AG04449 (cell line): Measurements from ENCODE around the gene BZW2.
A peak's percentile ranks its signal among the peaks of the same experiment; 100 is the strongest.

Source experiments
- CTCF ChIA-PET: fragments of 350-600 bp; formaldehyde crosslinking; extraction: SDS; loops from one replicate; lab custom pipeline; 2021; ENCODE audit warnings: antibody characterized with exemption; lab: Yijun Ruan, JAX
- POLR2A ChIA-PET: fragments of 400-600, 350-600 bp; formaldehyde crosslinking; extraction: SDS; loops from one replicate; lab custom pipeline; 2020; ENCODE audit warnings: antibody characterized with exemption, inconsistent platforms; lab: Yijun Ruan, JAX
- DNase-seq: peaks from one replicate; pipeline ENCODE4 v3.0.0-alpha.2; 2010; ENCODE audit warnings: low read depth, low spot score
- H3K4me3 ChIP-seq: 2 replicates; pipeline ENCODE4 v1.5.1; 2011; ENCODE audit warnings: low read depth, mild to moderate bottlenecking, control low read depth, low read length
- TF ChIP-seq, protein P1 (sequence below): IDR thresholded peaks from one replicate; pipeline ENCODE4 v1.5.1; 2011; ENCODE audit warnings: mild to moderate bottlenecking, moderate library complexity, low read length, control low read depth, inconsistent platforms; ENCODE audit not compliant: insufficient read depth; ENCODE audit errors: missing control alignments

The BZW2 gene

GRCh38 chr7:16667355-16667754 is 21.4 kb downstream of the BZW2 start:
- TF ChIP-seq, protein P1, sequence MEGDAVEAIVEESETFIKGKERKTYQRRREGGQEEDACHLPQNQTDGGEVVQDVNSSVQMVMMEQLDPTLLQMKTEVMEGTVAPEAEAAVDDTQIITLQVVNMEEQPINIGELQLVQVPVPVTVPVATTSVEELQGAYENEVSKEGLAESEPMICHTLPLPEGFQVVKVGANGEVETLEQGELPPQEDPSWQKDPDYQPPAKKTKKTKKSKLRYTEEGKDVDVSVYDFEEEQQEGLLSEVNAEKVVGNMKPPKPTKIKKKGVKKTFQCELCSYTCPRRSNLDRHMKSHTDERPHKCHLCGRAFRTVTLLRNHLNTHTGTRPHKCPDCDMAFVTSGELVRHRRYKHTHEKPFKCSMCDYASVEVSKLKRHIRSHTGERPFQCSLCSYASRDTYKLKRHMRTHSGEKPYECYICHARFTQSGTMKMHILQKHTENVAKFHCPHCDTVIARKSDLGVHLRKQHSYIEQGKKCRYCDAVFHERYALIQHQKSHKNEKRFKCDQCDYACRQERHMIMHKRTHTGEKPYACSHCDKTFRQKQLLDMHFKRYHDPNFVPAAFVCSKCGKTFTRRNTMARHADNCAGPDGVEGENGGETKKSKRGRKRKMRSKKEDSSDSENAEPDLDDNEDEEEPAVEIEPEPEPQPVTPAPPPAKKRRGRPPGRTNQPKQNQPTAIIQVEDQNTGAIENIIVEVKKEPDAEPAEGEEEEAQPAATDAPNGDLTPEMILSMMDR, result no peak
- ChIA-PET POLR2A (interaction anchor here (0.6 to 1.1 kb wide), 2 partner anchors 22 to 1741 kb away, joined by 3 to 10 read pairs; partner anchors contain the start of genes ANKMY2 and BZW2), CTCF (interaction anchor here (0.7 to 3.5 kb wide), 5 partner anchors 21 to 77 kb away, joined by 3 to 13 read pairs (median 3); no protein-coding TSS in a partner anchor)
- no peak for DNase-seq
- no peak overlapping the region for H3K4me3 ChIP-seq

DNA sequence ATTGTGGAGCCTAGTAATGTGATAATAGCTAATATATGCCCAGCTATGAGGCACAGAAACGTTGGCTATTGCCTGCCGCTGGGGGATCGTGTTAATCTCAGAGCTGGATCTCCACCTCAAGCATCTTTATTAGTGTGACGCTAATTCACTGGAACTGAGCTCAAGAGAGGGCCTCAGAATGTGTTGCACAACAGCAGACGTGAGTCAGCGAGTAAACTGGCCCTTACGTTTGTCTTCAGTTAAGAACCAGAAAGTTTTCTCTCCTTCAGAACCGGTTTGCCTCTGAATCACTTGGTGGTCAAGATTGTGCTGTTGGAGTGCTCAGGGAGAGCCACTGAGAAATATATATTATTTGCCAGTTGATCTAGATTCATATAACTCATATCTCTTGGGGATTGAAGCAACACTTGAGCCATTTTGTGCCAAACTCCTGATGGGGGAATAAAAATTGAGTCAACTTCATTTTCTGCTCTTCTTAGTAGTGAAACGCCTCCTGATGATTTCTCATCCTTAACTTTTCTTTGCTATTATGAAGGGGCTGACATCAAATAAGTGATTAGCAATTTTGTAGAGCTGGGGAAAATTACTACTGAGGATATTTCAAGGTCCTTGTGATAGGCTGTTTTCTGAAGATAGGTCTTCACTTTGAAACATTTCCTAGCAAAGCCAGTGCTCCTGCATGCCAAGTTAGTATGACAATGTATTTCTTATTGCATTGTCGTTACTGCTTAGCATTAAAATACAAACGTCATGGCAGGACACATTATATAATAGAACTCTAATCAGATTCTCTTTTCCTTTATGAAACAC is 22.3 kb downstream of the BZW2 start:
- no peak overlapping the region for H3K4me3 ChIP-seq
- peak; percentile 99 for DNase-seq
- POLR2A ChIA-PET, result interaction anchor here (0.6 to 1.1 kb wide), 2 partner anchors 23 to 1740 kb away, joined by 3 to 10 read pairs; partner anchors contain the start of genes ANKMY2 and BZW2
- CTCF ChIA-PET, result interaction anchor here (0.8 to 3.5 kb wide), 7 partner anchors 10 to 76 kb away, joined by 3 to 13 read pairs (median 3); no protein-coding TSS in a partner anchor
- TF ChIP-seq, protein P1, result peak; percentile 21

GRCh38 chr7:16668978-16669377 is 23.0 kb downstream of the BZW2 start:
- TF ChIP-seq, protein P1, result no peak
- POLR2A ChIA-PET, result no interaction called here

DNA sequence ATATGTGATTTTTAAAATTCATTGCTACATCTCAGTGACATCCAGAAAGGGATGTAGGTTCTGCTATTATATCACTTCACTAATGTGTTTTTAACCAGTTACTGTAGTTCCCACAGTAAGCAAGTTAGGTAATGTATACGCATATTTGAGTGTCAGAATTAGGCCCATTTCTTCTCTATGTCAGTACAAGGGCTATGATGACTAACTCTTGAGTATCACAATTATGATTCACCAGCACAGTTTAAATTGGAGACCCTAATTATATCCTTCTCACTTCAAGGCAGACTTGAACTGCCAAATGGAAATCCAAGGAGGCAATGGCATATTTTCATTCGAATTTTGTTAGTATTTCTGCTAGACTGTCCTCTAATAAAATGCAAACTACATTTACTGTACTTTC is 23.6 kb downstream of the BZW2 start:
- ChIA-PET CTCF (interaction anchor here (0.9 to 3.5 kb wide), 3 partner anchors 9 to 25 kb away, joined by 3 to 13 read pairs (median 3); no protein-coding TSS in a partner anchor), POLR2A (no interaction called here)
- H3K4me3 ChIP-seq, result no peak overlapping the region
- no peak for DNase-seq
- TF ChIP-seq, protein P1, result no peak

More at GRCh38 chr7:16668978-16669377, 23.0 kb downstream of the BZW2 start:
- CTCF ChIA-PET, result interaction anchor here (1.1 to 3.5 kb wide), 2 partner anchors 9 to 26 kb away, joined by 3 to 13 read pairs; no protein-coding TSS in a partner anchor
- DNase-seq, result no peak
- no peak overlapping the region for H3K4me3 ChIP-seq

GRCh38 chr7:16670021-16670420 is 24.0 kb downstream of the BZW2 start:
- peak; percentile 59 for DNase-seq
- ChIA-PET POLR2A (no interaction called here), CTCF (interaction anchor here (0.9 to 3.5 kb wide), 2 partner anchors 12 to 24 kb away, joined by 3 to 13 read pairs; no protein-coding TSS in a partner anchor)
- no peak overlapping the region for H3K4me3 ChIP-seq
- TF ChIP-seq, protein P1, result no peak

GRCh38 chr7:16670731-16671344 is 24.9 kb downstream of the BZW2 start:
- POLR2A ChIA-PET, result no interaction called here

More at GRCh38 chr7:16670731-16671344, 24.9 kb downstream of the BZW2 start:
- no peak overlapping the region for H3K4me3 ChIP-seq
- CTCF ChIA-PET, result interaction anchor here (0.8 to 1.6 kb wide), 2 partner anchors 24 to 26 kb away, joined by 3 to 4 read pairs; no protein-coding TSS in a partner anchor
- no peak for DNase-seq
- TF ChIP-seq, protein P1, result no peak
